HEK293 (cell line): ENCODE results near the gene DPM1.
A peak's percentile ranks its signal among the peaks of the same experiment; 100 is the strongest.

ENCODE experiments used
- CTCF ChIA-PET: fragments of 350-600 bp; formaldehyde crosslinking; extraction: SDS; loops from one replicate; lab custom pipeline; 2021; ENCODE audit warnings: antibody characterized with exemption; lab: Yijun Ruan, JAX
- POLR2A ChIA-PET: fragments of 300-600 bp; formaldehyde crosslinking; extraction: SDS; loops from one replicate; lab custom pipeline; 2020; ENCODE audit warnings: antibody characterized with exemption, inconsistent platforms; lab: Yijun Ruan, JAX
- H3K27ac ChIP-seq: fragments of 200-500 bp; sonication (Bioruptor generic); 2 replicates; pipeline ENCODE4 v1.5.1; 2014; ENCODE audit warnings: low read depth, low read length, control low read depth, inconsistent platforms; ENCODE audit errors: extremely low read depth
- H3K36me3 ChIP-seq, 2 experiments: fragments of 200-500 bp in 1 of 2; sonication (Bioruptor generic) in 1 of 2; 1 replicate in 1 of 2; 2 replicates in 1 of 2; pipeline ENCODE4 v1.5.1; 2014 to 2017; ENCODE audit warnings: inconsistent platforms in 2 of 2, low read length in 2 of 2; ENCODE audit not compliant: control insufficient read depth in 2 of 2, insufficient read depth in 1 of 2
- H3K4me1 ChIP-seq: fragments of 200-500 bp; sonication (Bioruptor generic); 2 replicates; pipeline ENCODE4 v1.5.1; 2014; ENCODE audit warnings: mild to moderate bottlenecking, low read length, inconsistent platforms; ENCODE audit not compliant: control insufficient read depth, insufficient read depth
- H3K4me3 ChIP-seq: 2 replicates; pipeline ENCODE4 v1.5.1; 2011; ENCODE audit warnings: low read depth, mild to moderate bottlenecking, control low read depth, low read length, moderate library complexity
- H3K9me3 ChIP-seq: fragments of 200-500 bp; sonication (Bioruptor generic); 2 replicates; pipeline ENCODE4 v1.5.1; 2014; ENCODE audit warnings: low read depth, low read length, inconsistent platforms; ENCODE audit not compliant: control insufficient read depth, insufficient read depth
- ATF2 ChIP-seq: fragments of 450-650 bp; formaldehyde crosslinking; IDR thresholded peaks from 2 replicates; pipeline ENCODE4 v1.5.1; 2016; ENCODE audit warnings: missing biosample characterization, missing genetic modification characterization, low read depth
- INSM2 ChIP-seq: fragments of 450-650 bp; formaldehyde crosslinking; IDR thresholded peaks from 2 replicates; pipeline ENCODE4 v1.5.1; 2016; ENCODE audit warnings: missing biosample characterization, missing genetic modification characterization
- SCRT1 ChIP-seq: fragments of 450-650 bp; formaldehyde crosslinking; IDR thresholded peaks from 2 replicates; pipeline ENCODE4 v1.5.1; 2016; ENCODE audit warnings: missing biosample characterization, missing genetic modification characterization, borderline replicate concordance
- SCRT2 ChIP-seq: fragments of 450-650 bp; formaldehyde crosslinking; IDR thresholded peaks from 2 replicates; pipeline ENCODE4 v1.5.1; 2016; ENCODE audit warnings: missing biosample characterization, missing genetic modification characterization
- SP7 ChIP-seq: fragments of 450-650 bp; formaldehyde crosslinking; IDR thresholded peaks from 2 replicates; pipeline ENCODE4 v1.5.1; 2016; ENCODE audit warnings: missing biosample characterization, missing genetic modification characterization
- YY2 ChIP-seq: fragments of 450-650 bp; formaldehyde crosslinking; IDR thresholded peaks from 2 replicates; pipeline ENCODE4 v1.5.1; 2016; ENCODE audit warnings: missing biosample characterization, missing genetic modification characterization
- ZBTB21 ChIP-seq: fragments of 450-650 bp; formaldehyde crosslinking; IDR thresholded peaks from 2 replicates; pipeline ENCODE4 v1.5.1; 2017; ENCODE audit warnings: missing biosample characterization, missing genetic modification characterization
- ZNF24 ChIP-seq: fragments of 450-650 bp; formaldehyde crosslinking; IDR thresholded peaks from 2 replicates; pipeline ENCODE4 v1.5.1; 2016; ENCODE audit warnings: missing biosample characterization, missing genetic modification characterization
- ZNF26 ChIP-seq: fragments of 450-650 bp; formaldehyde crosslinking; IDR thresholded peaks from 2 replicates; pipeline ENCODE4 v1.5.1; 2016; ENCODE audit warnings: missing biosample characterization, missing genetic modification characterization
- ZNF366 ChIP-seq: fragments of 450-650 bp; formaldehyde crosslinking; conservative IDR thresholded peaks from 2 replicates; pipeline ENCODE4 v1.5.1; 2016; ENCODE audit warnings: missing biosample characterization, missing genetic modification characterization
- ZNF629 ChIP-seq: fragments of 450-650 bp; formaldehyde crosslinking; IDR thresholded peaks from 2 replicates; pipeline ENCODE4 v1.5.1; 2017; ENCODE audit warnings: missing biosample characterization, missing genetic modification characterization
- ZNF792 ChIP-seq: fragments of 450-650 bp; formaldehyde crosslinking; IDR thresholded peaks from 2 replicates; pipeline ENCODE4 v1.5.1; 2016; ENCODE audit warnings: missing biosample characterization, missing genetic modification characterization
- TF ChIP-seq, protein P1 (sequence below): fragments of 450-650 bp; formaldehyde crosslinking; IDR thresholded peaks from 2 replicates; pipeline ENCODE4 v1.5.1; 2016; ENCODE audit warnings: missing biosample characterization, missing genetic modification characterization
- TF ChIP-seq, protein P2 (sequence below): fragments of 450-650 bp; formaldehyde crosslinking; IDR thresholded peaks from 2 replicates; pipeline ENCODE4 v1.5.1; 2017; ENCODE audit warnings: missing biosample characterization, missing genetic modification characterization

The DPM1 gene

GRCh38 chr20:50900261-50900660 is 58.1 kb downstream of the DPM1 start:
- ChIA-PET CTCF (interaction anchor here (1.0 kb wide), 1 partner anchor 274 kb away, joined by 3 read pairs; no protein-coding TSS in a partner anchor), POLR2A (no interaction called here)
- Histone ChIP-seq H3K9me3 (no peaks in the 10 kb centered on the region), H3K4me3 (no peak overlapping the region), H3K4me1 (no peaks in the 10 kb centered on the region; the same call in 1 of the 2 replicates), H3K36me3 (peaks cover 13 to 83% of the 10 kb centered on the region in 2 experiments), H3K27ac (no peak overlapping the region)
- TF ChIP-seq SCRT1 (tag by site-specific recombination) (0 out of 2 replicates have a peak, but pooled peaks have one; percentile 31), SCRT2 (tag by site-specific recombination) (peak; percentile 89), ZNF792 (tag by site-specific recombination) (no peak), ATF2 (tag by site-specific recombination) (peak; percentile 89), SP7 (tag by site-specific recombination) (peak; percentile 83), ZNF629 (tag by site-specific recombination) (peak; percentile 86), ZBTB21 (peak; percentile 87), ZNF366 (tag by site-specific recombination) (0 out of 2 replicates have a peak, but pooled peaks have one; percentile 27), INSM2 (tag by site-specific recombination) (no peak), ZNF24 (tag by site-specific recombination) (0 out of 2 replicates have a peak, but pooled peaks have one; percentile 47), YY2 (tag by site-specific recombination) (peak; percentile 37; the same call in 1 of the 2 replicates), ZNF26 (tag by site-specific recombination) (0 out of 2 replicates have a peak, but pooled peaks have one; percentile 8)
- TF ChIP-seq, protein P1, sequence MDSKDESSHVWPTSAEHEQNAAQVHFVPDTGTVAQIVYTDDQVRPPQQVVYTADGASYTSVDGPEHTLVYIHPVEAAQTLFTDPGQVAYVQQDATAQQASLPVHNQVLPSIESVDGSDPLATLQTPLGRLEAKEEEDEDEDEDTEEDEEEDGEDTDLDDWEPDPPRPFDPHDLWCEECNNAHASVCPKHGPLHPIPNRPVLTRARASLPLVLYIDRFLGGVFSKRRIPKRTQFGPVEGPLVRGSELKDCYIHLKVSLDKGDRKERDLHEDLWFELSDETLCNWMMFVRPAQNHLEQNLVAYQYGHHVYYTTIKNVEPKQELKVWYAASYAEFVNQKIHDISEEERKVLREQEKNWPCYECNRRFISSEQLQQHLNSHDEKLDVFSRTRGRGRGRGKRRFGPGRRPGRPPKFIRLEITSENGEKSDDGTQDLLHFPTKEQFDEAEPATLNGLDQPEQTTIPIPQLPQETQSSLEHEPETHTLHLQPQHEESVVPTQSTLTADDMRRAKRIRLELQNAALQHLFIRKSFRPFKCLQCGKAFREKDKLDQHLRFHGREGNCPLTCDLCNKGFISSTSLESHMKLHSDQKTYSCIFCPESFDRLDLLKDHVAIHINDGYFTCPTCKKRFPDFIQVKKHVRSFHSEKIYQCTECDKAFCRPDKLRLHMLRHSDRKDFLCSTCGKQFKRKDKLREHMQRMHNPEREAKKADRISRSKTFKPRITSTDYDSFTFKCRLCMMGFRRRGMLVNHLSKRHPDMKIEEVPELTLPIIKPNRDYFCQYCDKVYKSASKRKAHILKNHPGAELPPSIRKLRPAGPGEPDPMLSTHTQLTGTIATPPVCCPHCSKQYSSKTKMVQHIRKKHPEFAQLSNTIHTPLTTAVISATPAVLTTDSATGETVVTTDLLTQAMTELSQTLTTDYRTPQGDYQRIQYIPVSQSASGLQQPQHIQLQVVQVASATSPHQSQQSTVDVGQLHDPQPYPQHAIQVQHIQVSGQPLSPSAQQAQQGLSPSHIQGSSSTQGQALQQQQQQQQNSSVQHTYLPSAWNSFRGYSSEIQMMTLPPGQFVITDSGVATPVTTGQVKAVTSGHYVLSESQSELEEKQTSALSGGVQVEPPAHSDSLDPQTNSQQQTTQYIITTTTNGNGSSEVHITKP (tag by site-specific recombination) = peak; percentile 96
- TF ChIP-seq, protein P2, sequence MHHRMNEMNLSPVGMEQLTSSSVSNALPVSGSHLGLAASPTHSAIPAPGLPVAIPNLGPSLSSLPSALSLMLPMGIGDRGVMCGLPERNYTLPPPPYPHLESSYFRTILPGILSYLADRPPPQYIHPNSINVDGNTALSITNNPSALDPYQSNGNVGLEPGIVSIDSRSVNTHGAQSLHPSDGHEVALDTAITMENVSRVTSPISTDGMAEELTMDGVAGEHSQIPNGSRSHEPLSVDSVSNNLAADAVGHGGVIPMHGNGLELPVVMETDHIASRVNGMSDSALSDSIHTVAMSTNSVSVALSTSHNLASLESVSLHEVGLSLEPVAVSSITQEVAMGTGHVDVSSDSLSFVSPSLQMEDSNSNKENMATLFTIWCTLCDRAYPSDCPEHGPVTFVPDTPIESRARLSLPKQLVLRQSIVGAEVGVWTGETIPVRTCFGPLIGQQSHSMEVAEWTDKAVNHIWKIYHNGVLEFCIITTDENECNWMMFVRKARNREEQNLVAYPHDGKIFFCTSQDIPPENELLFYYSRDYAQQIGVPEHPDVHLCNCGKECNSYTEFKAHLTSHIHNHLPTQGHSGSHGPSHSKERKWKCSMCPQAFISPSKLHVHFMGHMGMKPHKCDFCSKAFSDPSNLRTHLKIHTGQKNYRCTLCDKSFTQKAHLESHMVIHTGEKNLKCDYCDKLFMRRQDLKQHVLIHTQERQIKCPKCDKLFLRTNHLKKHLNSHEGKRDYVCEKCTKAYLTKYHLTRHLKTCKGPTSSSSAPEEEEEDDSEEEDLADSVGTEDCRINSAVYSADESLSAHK (tag by site-specific recombination) = no peak
